HG02884 (cell line): ENCODE data around the gene LTA4H.

Experiments used
- ATAC-seq: cut with Tn5 transposase; IDR thresholded peaks from one replicate; pipeline ENCODE4 v1.9.1; 2021; ENCODE audit warnings: mild to moderate bottlenecking, moderate library complexity; ENCODE audit not compliant: unreplicated experiment

LTA4H gene

DNA sequence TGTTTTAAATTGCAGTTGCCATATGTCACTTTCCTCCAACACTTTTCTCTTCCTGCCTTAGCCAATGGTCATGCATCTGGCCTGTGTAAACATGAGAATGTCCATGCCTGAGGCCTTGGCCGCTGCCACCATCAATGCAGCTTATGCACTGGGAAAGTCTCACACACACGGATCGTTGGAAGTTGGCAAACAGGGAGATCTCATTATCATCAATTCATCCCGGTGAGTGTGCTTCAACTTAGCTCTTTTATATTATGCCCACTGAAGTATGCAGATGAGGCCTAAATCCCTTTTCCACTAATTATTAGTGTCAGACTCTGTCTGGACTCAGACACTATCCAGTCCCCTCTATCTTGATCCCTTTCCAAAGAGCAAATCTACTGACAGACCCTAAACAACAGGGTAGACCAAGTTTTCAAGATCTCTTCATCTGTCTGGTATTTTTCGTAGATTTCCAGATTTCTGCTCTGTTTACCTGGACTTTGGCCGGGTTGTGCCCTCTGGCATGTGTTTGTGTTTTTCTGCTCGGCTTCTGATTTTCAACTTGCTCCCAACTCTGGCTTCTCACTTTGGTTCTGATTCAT is 69.0 kb downstream of the LTA4H start:
- ATAC-seq = no peak

DNA sequence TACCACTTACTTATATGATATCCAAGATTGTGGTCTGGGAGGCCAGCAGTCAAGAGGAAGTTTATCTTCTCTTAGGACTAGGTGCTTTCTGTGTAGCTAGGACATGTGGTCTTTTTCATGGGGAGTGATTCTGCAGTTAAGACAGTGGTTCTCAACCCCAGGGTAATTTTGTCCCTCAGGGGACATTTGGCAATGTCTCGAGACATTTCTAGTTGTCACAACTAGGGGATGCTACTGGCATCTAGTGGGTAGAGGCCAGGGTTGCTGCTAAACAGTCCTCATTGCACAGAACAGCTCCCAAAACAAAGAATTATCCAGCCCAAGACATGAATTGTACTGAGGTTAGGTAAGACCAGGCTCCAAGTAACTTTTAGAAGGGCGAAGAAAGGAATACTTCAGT is 72.3 kb downstream of the LTA4H start:
- ATAC-seq = no peak

DNA sequence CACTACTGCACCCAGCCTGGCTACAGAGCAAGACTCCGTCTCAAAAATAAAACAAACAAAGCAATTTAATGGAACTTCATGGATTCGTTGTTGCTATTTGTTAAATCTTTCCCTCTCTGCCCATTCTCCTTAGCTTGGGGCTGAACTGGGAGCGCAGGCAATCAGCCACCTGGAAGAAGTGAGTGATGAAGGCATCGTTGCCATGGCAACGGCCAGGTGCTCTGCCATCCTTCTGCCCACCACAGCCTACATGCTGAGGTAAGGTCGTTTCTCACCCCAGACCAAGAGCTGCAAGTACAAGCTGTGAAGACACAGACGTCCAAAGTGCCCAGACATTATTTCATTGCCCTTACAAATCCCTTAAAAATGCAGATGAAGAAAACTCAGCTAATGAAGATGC is 73.2 kb downstream of the LTA4H start:
- no peak for ATAC-seq

GRCh38 chr12:95960241-95960640 is 75.1 kb downstream of the LTA4H start:
- ATAC-seq = no peak

GRCh38 chr12:95959107-95959506 is 76.3 kb downstream of the LTA4H start:
- no peak for ATAC-seq

DNA sequence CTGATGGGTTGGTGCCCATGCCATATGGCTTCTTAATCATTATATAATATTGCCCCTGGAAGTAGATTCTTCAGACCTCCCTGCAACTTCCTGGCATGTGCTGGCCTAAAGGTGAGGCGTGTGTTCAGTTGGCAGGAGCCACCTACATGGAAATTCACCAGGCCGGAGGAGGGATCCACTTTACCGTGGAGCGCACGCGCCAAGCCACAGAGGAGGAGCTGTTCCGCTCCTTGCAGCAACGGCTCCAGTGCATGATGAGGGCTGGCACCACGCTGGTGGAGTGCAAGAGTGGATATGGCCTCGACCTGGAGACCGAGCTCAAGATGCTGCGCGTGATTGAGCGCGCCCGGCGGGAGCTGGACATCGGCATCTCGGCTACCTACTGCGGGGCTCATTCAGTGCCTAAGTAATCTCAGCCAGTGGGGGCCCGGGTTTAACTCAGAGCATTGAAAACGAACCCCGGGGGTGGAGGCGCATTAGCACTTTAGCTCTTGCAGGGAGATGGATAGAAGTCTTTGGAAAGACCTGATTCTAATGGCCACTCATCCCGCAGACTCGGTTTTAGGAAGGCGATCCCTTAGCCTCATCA is 78.7 kb downstream of the LTA4H start:
- ATAC-seq = no peak

GRCh38 chr12:95955549-95956159 is 79.7 kb downstream of the LTA4H start:
- no peak for ATAC-seq

GRCh38 chr12:95953000-95953399 is 82.4 kb downstream of the LTA4H start:
- no peak for ATAC-seq

- no peak for ATAC-seq
Observed at GRCh38 chr12:95951515-95951914, 83.9 kb downstream of the LTA4H start.
